Measurements from ENCODE around the gene LRMDA.
"Not testable (repeated sequence)": the region's sequence is repeated elsewhere in the genome, so short reads cannot be mapped to it uniquely, and the experiment has no call there.

LRMDA gene

GRCh38 chr10:76514869-76515268, 1083.4 kb downstream of the LRMDA start:
- ChIA-PET POLR2A (no interaction called here), CTCF (no interaction called here)
- no peak for DNase-seq (ENCODE audit: extremely low spot score)
- TF ChIP-seq, protein P1, sequence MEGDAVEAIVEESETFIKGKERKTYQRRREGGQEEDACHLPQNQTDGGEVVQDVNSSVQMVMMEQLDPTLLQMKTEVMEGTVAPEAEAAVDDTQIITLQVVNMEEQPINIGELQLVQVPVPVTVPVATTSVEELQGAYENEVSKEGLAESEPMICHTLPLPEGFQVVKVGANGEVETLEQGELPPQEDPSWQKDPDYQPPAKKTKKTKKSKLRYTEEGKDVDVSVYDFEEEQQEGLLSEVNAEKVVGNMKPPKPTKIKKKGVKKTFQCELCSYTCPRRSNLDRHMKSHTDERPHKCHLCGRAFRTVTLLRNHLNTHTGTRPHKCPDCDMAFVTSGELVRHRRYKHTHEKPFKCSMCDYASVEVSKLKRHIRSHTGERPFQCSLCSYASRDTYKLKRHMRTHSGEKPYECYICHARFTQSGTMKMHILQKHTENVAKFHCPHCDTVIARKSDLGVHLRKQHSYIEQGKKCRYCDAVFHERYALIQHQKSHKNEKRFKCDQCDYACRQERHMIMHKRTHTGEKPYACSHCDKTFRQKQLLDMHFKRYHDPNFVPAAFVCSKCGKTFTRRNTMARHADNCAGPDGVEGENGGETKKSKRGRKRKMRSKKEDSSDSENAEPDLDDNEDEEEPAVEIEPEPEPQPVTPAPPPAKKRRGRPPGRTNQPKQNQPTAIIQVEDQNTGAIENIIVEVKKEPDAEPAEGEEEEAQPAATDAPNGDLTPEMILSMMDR (IDR thresholded peaks at IDR 0.05; ENCODE audit: control extremely low read depth, extremely low read depth, low read depth, missing control alignments), result no peak

DNA sequence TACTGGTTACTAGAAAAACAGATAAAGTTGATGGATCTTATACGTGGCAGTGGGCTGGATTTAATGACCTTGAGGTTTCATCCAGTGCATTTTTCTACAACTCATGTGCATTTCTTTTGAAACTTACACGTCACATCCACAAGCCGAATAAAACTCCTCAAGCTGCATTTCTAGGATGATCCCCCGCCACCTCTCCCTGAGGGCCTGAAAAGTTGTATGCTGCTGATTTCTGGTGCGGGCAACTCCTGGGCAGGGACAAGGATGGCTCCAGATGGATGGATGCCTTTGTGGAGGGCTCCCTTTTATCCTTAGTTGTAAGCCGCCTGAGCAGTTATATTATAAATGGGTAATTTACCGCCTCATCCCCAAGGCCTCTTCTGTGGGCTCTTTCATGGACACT, 1091.1 kb downstream of the LRMDA start:
- CTCF ChIA-PET, result no interaction called here
- TF ChIP-seq, protein P1 (IDR thresholded peaks at IDR 0.05; ENCODE audit: control extremely low read depth, extremely low read depth, low read depth, missing control alignments), result no peak
- POLR2A ChIA-PET, result no interaction called here
- no peak for DNase-seq (ENCODE audit: extremely low spot score)

- CTCF ChIA-PET, result no interaction called here
- TF ChIP-seq, protein P1 (IDR thresholded peaks at IDR 0.05; ENCODE audit: control extremely low read depth, extremely low read depth, low read depth, missing control alignments), result no peak
- POLR2A ChIA-PET, result no interaction called here
- DNase-seq (ENCODE audit: extremely low spot score), result no peak
Observed at GRCh38 chr10:76523246-76523645, 1091.8 kb downstream of the LRMDA start.

- POLR2A ChIA-PET, result no interaction called here
- CTCF ChIA-PET, result no interaction called here
- DNase-seq (ENCODE audit: extremely low spot score), result no peak
- TF ChIP-seq, protein P1 (IDR thresholded peaks at IDR 0.05; ENCODE audit: control extremely low read depth, extremely low read depth, low read depth, missing control alignments), result no peak
Observed at GRCh38 chr10:76523791-76524351, 1092.4 kb downstream of the LRMDA start.

DNA sequence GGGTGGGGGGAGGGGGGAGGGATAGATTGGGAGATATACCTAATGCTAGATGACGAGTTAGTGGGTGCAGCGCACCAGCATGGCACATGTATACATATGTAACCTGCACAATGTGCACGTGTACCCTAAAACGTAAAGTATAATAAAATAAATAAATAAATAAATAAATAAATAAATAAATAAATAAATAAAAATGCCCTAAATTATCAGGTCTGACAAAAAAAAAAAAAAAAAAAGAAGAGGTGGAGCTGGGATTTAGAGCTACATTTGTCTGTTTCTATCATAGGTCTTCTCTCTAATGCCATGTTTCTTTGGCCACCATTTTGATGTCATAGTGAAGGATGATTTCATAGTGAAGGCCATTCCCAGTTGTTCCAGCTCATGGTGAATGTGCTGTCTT, 1095.4 kb downstream of the LRMDA start:
- POLR2A ChIA-PET; CTCF ChIA-PET; DNase-seq (ENCODE audit: extremely low spot score): not testable (repeated sequence)

GRCh38 chr10:76540331-76540730, 1108.9 kb downstream of the LRMDA start:
- CTCF ChIA-PET, result no interaction called here
- POLR2A ChIA-PET, result no interaction called here
- DNase-seq (ENCODE audit: extremely low spot score), result no peak
- TF ChIP-seq, protein P1 (IDR thresholded peaks at IDR 0.05; ENCODE audit: control extremely low read depth, extremely low read depth, low read depth, missing control alignments), result no peak

DNA sequence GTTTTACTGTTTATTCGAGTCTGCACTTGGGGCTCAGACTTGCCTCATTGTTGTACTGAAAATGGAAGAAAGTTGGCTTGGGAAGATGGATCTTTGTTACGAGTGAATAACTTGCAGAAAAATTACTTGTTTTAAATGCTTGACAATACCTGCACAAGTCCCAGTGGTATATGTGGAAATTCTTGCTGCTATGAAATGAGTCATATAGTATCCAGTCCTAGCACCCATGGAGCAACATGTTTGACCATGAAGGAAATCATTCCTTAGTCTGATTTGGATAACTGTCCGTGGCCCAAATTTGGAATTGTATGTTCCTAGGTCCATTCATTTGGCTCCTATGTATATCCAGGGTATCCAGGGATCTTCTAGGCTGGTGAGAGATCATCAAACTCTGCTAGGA, 1109.4 kb downstream of the LRMDA start:
- no peak for DNase-seq (ENCODE audit: extremely low spot score)
- TF ChIP-seq, protein P1 (IDR thresholded peaks at IDR 0.05; ENCODE audit: control extremely low read depth, extremely low read depth, low read depth, missing control alignments), result no peak
- ChIA-PET POLR2A (no interaction called here), CTCF (no interaction called here)

Measured in GM10248 (cell line).